ENCODE measurements around the gene COX19. TPM values are rescaled to one million over a fixed set of nuclear protein-coding genes. Genes with fewer than 3 reads are reported as not detected.

Gene COX19
- total RNA-seq, 4 donors from 2014 or later = 8.6 to 30.2 (median 16.9) TPM

DNA sequence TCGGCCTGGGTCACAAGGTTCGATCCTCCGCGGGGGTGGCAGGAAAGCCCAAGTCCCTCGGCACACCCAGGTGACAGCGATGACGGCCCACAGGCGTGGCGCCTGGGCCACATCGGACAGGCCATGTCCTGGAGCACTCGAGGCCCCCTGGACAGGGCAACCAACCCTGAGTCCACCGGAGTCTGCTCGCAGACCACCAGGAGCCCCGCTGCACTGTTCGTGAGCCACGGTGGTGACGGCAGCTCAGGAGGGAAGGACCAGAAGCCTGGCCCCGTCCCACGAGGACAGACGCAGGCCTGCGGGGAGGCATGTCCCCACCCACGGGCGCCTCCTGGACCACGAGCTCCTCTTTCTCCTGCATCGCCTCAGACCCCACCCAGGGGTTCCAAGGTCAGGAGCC is 46.6 kb upstream of the COX19 start:
- in situ Hi-C loops (cut with MboI; ENCODE audit: low pct_ligation_motif_present in 1 of 4, low pct_unique_long_range_greater_than_20kb in 1 of 4, low sequenced_read_pairs in 3 of 4) (no loop called here), intact Hi-C loops (cut with DNase I; ENCODE audit: low total_unique reads) (loop anchor here (1.0 kb wide), 1 partner anchor 19 kb away; no protein-coding TSS in a partner anchor)
- H3K4me3 ChIP-seq = no peak overlapping the region
- TF ChIP-seq POLR2AphosphoS5 (IDR thresholded peaks at IDR 0.05) (no peak), POLR2A (IDR thresholded peaks at IDR 0.05) (no peak), EP300 (IDR thresholded peaks at IDR 0.05; ENCODE audit: low read depth) (no peak)
- TF ChIP-seq, protein P1, sequence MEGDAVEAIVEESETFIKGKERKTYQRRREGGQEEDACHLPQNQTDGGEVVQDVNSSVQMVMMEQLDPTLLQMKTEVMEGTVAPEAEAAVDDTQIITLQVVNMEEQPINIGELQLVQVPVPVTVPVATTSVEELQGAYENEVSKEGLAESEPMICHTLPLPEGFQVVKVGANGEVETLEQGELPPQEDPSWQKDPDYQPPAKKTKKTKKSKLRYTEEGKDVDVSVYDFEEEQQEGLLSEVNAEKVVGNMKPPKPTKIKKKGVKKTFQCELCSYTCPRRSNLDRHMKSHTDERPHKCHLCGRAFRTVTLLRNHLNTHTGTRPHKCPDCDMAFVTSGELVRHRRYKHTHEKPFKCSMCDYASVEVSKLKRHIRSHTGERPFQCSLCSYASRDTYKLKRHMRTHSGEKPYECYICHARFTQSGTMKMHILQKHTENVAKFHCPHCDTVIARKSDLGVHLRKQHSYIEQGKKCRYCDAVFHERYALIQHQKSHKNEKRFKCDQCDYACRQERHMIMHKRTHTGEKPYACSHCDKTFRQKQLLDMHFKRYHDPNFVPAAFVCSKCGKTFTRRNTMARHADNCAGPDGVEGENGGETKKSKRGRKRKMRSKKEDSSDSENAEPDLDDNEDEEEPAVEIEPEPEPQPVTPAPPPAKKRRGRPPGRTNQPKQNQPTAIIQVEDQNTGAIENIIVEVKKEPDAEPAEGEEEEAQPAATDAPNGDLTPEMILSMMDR (IDR thresholded peaks at IDR 0.05) = no peak
- 94% methylated on average over 25 of the region's 25 CpGs; no CpG with 5 or more reads in 1 of the 2 donors for WGBS, 2 donors (ENCODE audit: low coverage in 1 of 2)
- no peaks in the 10 kb centered on the region for H3K36me3 ChIP-seq
- no peak overlapping the region for H3K27ac ChIP-seq
- no peaks in the 10 kb centered on the region for H3K9me3 ChIP-seq
- no peaks in the 10 kb centered on the region for H3K27me3 ChIP-seq
- no peak for DNase-seq
- peaks cover 0 to 6% (median 0%) of the 10 kb centered on the region in 4 donors for H3K4me1 ChIP-seq

DNA sequence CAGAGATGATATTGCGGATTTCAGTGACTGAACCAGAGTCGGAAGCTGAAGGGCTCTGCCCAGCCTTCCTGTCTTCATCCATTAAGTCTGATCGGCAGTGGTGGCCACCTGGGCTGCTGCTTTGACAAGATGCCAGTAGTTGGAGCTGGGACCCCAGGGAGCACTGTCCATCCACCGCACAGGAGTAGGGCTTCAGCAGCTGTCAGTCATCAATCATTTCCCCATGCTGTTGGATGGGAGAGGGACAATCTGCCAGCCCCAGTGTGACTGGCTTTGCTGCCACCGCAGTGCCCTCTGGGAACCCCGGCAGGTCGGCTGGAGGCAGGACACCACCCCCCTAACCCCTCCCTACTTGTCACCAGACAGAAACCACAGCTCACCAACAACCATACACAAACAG is 46.0 kb upstream of the COX19 start:
- WGBS, 2 donors (ENCODE audit: low coverage in 1 of 2) = 97 to 100% methylated on average over 3 to 7 of the region's 7 CpGs
- intact Hi-C loops (cut with DNase I; ENCODE audit: low total_unique reads) = no loop called here
- in situ Hi-C loops (cut with MboI; ENCODE audit: low pct_ligation_motif_present in 1 of 4, low pct_unique_long_range_greater_than_20kb in 1 of 4, low sequenced_read_pairs in 3 of 4) = no loop called here

DNA sequence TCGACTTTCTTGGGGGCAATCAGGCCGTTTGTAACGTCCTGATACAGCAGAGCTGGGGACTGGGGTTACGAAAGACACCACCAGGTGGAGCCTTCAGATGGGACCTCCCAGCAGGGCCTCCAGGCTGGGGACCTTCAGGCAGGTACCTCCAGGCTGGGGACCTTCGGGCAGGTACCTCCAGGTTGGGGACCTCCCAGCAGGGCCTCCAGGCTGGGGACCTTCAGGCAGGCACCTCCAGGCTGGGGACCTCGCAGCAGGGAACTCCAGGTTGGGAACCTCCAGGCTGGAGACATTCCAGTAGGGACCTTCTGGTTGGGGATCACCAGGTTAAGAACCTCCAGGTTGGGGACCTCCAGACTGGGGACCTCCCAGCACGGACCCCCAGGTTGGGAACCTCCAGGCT is 45.5 kb upstream of the COX19 start:
- no peaks in the 10 kb centered on the region for H3K36me3 ChIP-seq
- no peak overlapping the region for H3K27ac ChIP-seq
- no peaks in the 10 kb centered on the region for H3K4me1 ChIP-seq
- intact Hi-C loops (cut with DNase I; ENCODE audit: low total_unique reads) (no loop called here), in situ Hi-C loops (cut with MboI; ENCODE audit: low pct_ligation_motif_present in 1 of 4, low pct_unique_long_range_greater_than_20kb in 1 of 4, low sequenced_read_pairs in 3 of 4) (no loop called here)
- TF ChIP-seq EP300 (IDR thresholded peaks at IDR 0.05; ENCODE audit: low read depth) = no peak
- TF ChIP-seq, protein P1 (IDR thresholded peaks at IDR 0.05) = peak in 1 of 5 experiments; percentile 15
- no peak for TF ChIP-seq POLR2AphosphoS5 (IDR thresholded peaks at IDR 0.05)
- TF ChIP-seq POLR2A (IDR thresholded peaks at IDR 0.05) = no peak
- H3K27me3 ChIP-seq = no peaks in the 10 kb centered on the region
- WGBS, 2 donors (ENCODE audit: low coverage in 1 of 2) = 71% methylated on average over 6 of the region's 7 CpGs; no CpG with 5 or more reads in 1 of the 2 donors
- no peak overlapping the region for H3K4me3 ChIP-seq
- no peaks in the 10 kb centered on the region for H3K9me3 ChIP-seq
- no peak for DNase-seq

More for the DNA sequence above, 46.0 kb upstream of the COX19 start:
- Histone ChIP-seq H3K36me3 (no peaks in the 10 kb centered on the region), H3K27ac (no peak overlapping the region), H3K4me3 (no peak overlapping the region), H3K27me3 (no peaks in the 10 kb centered on the region), H3K4me1 (peaks cover 0 to under 1% (median 0%) of the 10 kb centered on the region in 4 donors), H3K9me3 (no peaks in the 10 kb centered on the region)
- TF ChIP-seq EP300 (IDR thresholded peaks at IDR 0.05; ENCODE audit: low read depth) = no peak
- TF ChIP-seq, protein P1 (IDR thresholded peaks at IDR 0.05) = no peak
- TF ChIP-seq POLR2A (IDR thresholded peaks at IDR 0.05) = no peak
- no peak for TF ChIP-seq POLR2AphosphoS5 (IDR thresholded peaks at IDR 0.05)
- no peak for DNase-seq

DNA sequence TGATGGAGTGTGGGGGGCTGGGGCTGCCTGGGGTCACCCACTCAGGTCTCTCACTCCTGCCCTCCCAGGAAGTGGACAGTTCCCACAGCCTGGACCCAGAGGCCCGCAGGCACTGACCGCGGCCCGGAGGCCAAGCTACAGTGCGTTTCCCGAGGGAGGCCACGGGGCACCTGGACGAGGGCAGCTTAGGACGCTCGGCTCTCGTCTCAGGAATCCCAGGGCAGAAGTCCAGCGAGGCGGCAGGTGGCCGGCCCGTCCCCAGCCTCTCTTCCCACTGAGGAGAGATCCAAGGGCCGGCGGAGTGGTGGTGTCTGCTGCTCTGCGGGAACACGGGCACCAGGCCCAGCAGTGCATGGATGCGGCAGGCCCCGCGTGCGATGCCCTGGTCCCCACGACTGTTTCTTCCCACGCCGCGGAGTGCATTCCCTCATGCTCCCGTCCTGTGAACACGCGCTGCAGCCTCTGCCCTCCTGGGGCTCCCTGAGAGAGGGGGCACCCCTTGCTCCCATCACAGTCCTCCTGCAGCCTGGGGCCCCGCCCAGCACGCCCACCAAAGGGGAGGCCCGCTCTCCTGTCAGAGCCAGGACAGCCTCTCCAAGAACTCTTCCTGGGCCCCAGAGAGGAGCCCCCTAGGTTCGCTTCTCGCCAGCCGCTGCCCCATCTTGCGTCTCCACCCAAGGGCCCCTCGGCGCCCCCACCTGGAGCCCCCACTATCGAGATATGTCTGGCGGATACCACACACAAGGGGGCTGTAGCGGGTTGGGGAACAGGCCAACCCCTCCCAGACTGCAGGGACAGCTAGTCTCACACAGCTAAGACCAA is 44.7 kb upstream of the COX19 start:
- Histone ChIP-seq H3K4me3 (no peak overlapping the region), H3K27ac (no peak overlapping the region), H3K9me3 (no peaks in the 10 kb centered on the region), H3K27me3 (no peaks in the 10 kb centered on the region), H3K4me1 (no peaks in the 10 kb centered on the region), H3K36me3 (no peaks in the 10 kb centered on the region)
- intact Hi-C loops (cut with DNase I; ENCODE audit: low total_unique reads) (no loop called here), in situ Hi-C loops (cut with MboI; ENCODE audit: low pct_ligation_motif_present in 1 of 4, low pct_unique_long_range_greater_than_20kb in 1 of 4, low sequenced_read_pairs in 3 of 4) (no loop called here)
- DNase-seq = no peak
- 95% methylated on average over 40 of the region's 42 CpGs; no CpG with 5 or more reads in 1 of the 2 donors for WGBS, 2 donors (ENCODE audit: low coverage in 1 of 2)
- TF ChIP-seq POLR2A (IDR thresholded peaks at IDR 0.05) (no peak), EP300 (IDR thresholded peaks at IDR 0.05; ENCODE audit: low read depth) (no peak), POLR2AphosphoS5 (IDR thresholded peaks at IDR 0.05) (no peak)
- TF ChIP-seq, protein P1 (IDR thresholded peaks at IDR 0.05) = no peak
